Coronary artery (tissue), 2 donors: ENCODE measurements around the gene RECK.

Experiments
- DNase-seq: peaks from one replicate; pipeline ENCODE4 v3.0.0-alpha.2; 2017; ENCODE audit warnings: low spot score
- H3K27ac ChIP-seq, 2 donors: fragments of 200-600 bp; sonication (generic); one replicate each; pipeline ENCODE4 v1.5.1; 2016 to 2019
- H3K4me3 ChIP-seq: fragments of 200-600 bp; sonication (generic); 2 replicates; pipeline ENCODE4 v1.5.1; 2016; ENCODE audit warnings: mild to moderate bottlenecking, moderate library complexity
- CTCF ChIP-seq: fragments of 200-600 bp; sonication (generic); IDR thresholded peaks from one replicate; pipeline ENCODE4 v1.5.1; 2019; ENCODE audit warnings: antibody characterized with exemption

Gene RECK

GRCh38 chr9:36132086-36132485 is 95.4 kb downstream of the RECK start:
- Histone ChIP-seq H3K27ac (no peak overlapping the region), H3K4me3 (no peak overlapping the region)
- no peak for TF ChIP-seq CTCF
- DNase-seq: no peak

- DNase-seq: peak; percentile 28
- Histone ChIP-seq H3K4me3 (no peak overlapping the region), H3K27ac (no peak overlapping the region)
- no peak for TF ChIP-seq CTCF
These were observed 98.2 kb downstream of the RECK start for GRCh38 chr9:36134761-36135505.

GRCh38 chr9:36135741-36136271 is 99.1 kb downstream of the RECK start:
- no peak for DNase-seq
- no peak for TF ChIP-seq CTCF
- Histone ChIP-seq H3K4me3 (peak overlapping the region; percentile 93), H3K27ac (peak overlapping the region; percentile 66 to 79)

GRCh38 chr9:36136272-36136893 is 99.7 kb downstream of the RECK start, which contains the start of gene GLIPR2:
TSS of gene GLIPR2 (plus strand) at chr9:36136733. CDS start at chr9:36136779, 46 bp downstream.
- TF ChIP-seq CTCF: peak; percentile 14
- peak; percentile 84 for DNase-seq
- Histone ChIP-seq H3K4me3 (peak within 1 kb of the TSS; percentile 93), H3K27ac (peak within 1 kb of the TSS; percentile 66 to 79)

- H3K27ac ChIP-seq: peak overlapping the region; percentile 66 to 79
- no peak for TF ChIP-seq CTCF
- peak overlapping the region; percentile 93 for H3K4me3 ChIP-seq
- DNase-seq: no peak
These were observed 100.2 kb downstream of the RECK start for GRCh38 chr9:36136894-36137391.

- Histone ChIP-seq H3K4me3 (peak overlapping the region; percentile 93), H3K27ac (peak overlapping the region; percentile 66 to 79)
- no peak for DNase-seq
- no peak for TF ChIP-seq CTCF
These were observed 100.8 kb downstream of the RECK start for GRCh38 chr9:36137392-36138004.
